Right lung (tissue), 10 donors: ENCODE data around the gene TAF1D. TPM values are rescaled to one million over a fixed set of nuclear protein-coding genes. Genes with fewer than 3 reads are reported as not detected.
"Not testable (repeated sequence)": the region's sequence is repeated elsewhere in the genome, so short reads cannot be mapped to it uniquely, and the experiment has no call there.

Experiments
- DNase-seq, 2 donors: peaks; one replicate each; pipeline ENCODE4 v3.0.0-alpha.2; 2013
- long read RNA-seq, 8 donors: transcript quantifications; one replicate each; lab custom pipeline, GENCODE V29; 2026
- polyA plus RNA-seq, 5 donors: library from polyadenylated mRNA; unstranded; fragments of 120-200 nt; gene quantifications; one replicate each; pipeline versions ENCODE4 v1.2.1 to v1.2.3, GENCODE V29; 2013; ENCODE audit warnings: inconsistent platforms in 1 of 5, low replicate concordance in 1 of 5; ENCODE audit not compliant: insufficient read length in 5 of 5, insufficient read depth in 1 of 5

TAF1D gene, protein sequence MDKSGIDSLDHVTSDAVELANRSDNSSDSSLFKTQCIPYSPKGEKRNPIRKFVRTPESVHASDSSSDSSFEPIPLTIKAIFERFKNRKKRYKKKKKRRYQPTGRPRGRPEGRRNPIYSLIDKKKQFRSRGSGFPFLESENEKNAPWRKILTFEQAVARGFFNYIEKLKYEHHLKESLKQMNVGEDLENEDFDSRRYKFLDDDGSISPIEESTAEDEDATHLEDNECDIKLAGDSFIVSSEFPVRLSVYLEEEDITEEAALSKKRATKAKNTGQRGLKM
- polyA plus RNA-seq: 100 to 1,000 TPM; 131 to 243 (median 184) TPM
- long read RNA-seq, donor 1, transcript TAF1D-203 (6 exons, 2,082 nt): major isoform, 12 of 162 reads
- long read RNA-seq, donor 1, partial matches to known transcripts: 130 of 162 reads
- long read RNA-seq, donor 1, other reads (novel, unspliced or antisense): 13 of 162 reads
- long read RNA-seq, donor 2, partial matches to known transcripts: 22 of 33 reads
- long read RNA-seq, donor 2, other reads (novel, unspliced or antisense): 6 of 33 reads
- long read RNA-seq, donor 3, transcript TAF1D-203 (6 exons, 2,082 nt): major isoform, 5 of 106 reads
- long read RNA-seq, donor 3, partial matches to known transcripts: 80 of 106 reads
- long read RNA-seq, donor 3, other reads (novel, unspliced or antisense): 17 of 106 reads
- long read RNA-seq, donor 4, partial matches to known transcripts: 37 of 46 reads
- long read RNA-seq, donor 4, other reads (novel, unspliced or antisense): 0 of 46 reads
- long read RNA-seq, donor 5, transcript TAF1D-203 (6 exons, 2,082 nt): major isoform, 8 of 163 reads
- long read RNA-seq, donor 5, partial matches to known transcripts: 133 of 163 reads
- long read RNA-seq, donor 5, other reads (novel, unspliced or antisense): 14 of 163 reads
- long read RNA-seq, donor 6, transcript TAF1D-203 (6 exons, 2,082 nt): minor isoform, 6 of 89 reads
- long read RNA-seq, donor 6, transcript TAF1D-219 (5 exons, 656 nt): major isoform, 7 of 89 reads
- long read RNA-seq, donor 6, partial matches to known transcripts: 70 of 89 reads
- long read RNA-seq, donor 6, other reads (novel, unspliced or antisense): 5 of 89 reads
- long read RNA-seq, donor 7, transcript TAF1D-219 (5 exons, 656 nt): minor isoform, 5 of 56 reads
- long read RNA-seq, donor 7, transcript TAF1D-203 (6 exons, 2,082 nt): major isoform, 7 of 56 reads
- long read RNA-seq, donor 7, partial matches to known transcripts: 27 of 56 reads
- long read RNA-seq, donor 7, other reads (novel, unspliced or antisense): 17 of 56 reads
- long read RNA-seq, donor 8, partial matches to known transcripts: 54 of 58 reads
- long read RNA-seq, donor 8, other reads (novel, unspliced or antisense): 0 of 58 reads

DNA sequence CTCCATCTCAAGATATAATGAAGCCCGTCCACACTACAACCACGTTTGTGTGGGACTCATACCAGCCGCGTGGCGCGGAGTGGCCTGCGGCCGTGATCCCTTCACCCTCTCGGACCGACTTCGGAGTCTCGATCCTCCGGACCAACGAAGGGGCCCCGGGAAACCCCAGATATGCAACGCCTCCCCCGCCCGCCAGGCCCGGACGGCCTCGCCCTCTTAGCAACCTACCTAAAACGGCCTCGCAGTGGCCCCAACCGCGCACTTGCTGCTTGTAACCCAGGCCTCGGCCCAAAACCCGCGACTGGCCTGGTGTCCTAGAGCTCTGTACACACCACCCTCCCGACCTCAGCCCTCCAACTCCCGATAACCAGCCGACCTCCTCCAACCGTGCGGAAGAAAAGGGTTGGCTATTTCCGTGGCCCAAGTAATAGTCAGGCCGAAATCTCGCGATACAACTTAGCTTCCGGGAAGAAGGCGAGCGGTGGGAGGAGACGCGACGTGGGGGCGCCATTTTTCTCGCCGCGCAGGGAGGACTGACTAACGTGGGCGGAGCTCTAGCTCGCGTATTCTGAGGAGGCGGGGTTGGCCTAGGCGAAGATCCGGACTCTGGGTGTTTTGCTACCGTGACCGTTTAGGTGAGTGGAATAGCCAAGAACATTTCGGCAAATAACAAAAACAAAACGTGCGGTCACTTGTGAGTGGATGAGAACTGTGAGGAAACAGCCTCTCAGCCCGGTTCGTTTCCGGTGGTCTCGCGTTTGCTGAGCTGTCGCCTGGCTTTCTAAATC lies at the start of gene TAF1D, which contains the start of gene C11orf54:
TAF1D (minus strand) TSS at position 402 of the 788 bp plus-strand sequence. CDS start 2,191 bp downstream, outside the sequence.
C11orf54 (plus strand) TSS at position 579 of the 788 bp plus-strand sequence. CDS start 5,722 bp downstream, outside the sequence.
- DNase-seq: peak; percentile 97 to 98

DNA sequence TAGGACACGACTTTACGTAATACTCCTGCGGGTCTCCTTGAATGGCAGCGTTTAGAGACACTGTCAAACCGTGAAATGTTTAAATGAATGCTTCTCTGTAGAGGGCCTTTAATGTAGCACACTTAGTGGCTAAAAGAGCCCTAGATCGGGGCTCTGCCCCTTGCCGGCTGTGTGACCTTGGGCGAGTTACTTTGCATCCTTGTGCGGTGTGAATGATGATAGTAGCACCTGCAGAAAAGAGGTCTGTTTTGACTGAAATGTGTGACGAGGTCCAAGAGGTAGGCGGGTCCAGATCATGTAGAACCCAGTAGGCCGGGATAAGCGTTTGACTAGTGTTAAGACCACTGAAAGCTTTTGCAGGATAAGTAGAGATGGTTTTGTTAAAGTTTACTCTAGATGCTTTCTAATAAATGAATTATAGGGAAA lies 43.7 kb upstream of the TAF1D start:
- peak in 1 of 2 donors; percentile 10 for DNase-seq

DNA sequence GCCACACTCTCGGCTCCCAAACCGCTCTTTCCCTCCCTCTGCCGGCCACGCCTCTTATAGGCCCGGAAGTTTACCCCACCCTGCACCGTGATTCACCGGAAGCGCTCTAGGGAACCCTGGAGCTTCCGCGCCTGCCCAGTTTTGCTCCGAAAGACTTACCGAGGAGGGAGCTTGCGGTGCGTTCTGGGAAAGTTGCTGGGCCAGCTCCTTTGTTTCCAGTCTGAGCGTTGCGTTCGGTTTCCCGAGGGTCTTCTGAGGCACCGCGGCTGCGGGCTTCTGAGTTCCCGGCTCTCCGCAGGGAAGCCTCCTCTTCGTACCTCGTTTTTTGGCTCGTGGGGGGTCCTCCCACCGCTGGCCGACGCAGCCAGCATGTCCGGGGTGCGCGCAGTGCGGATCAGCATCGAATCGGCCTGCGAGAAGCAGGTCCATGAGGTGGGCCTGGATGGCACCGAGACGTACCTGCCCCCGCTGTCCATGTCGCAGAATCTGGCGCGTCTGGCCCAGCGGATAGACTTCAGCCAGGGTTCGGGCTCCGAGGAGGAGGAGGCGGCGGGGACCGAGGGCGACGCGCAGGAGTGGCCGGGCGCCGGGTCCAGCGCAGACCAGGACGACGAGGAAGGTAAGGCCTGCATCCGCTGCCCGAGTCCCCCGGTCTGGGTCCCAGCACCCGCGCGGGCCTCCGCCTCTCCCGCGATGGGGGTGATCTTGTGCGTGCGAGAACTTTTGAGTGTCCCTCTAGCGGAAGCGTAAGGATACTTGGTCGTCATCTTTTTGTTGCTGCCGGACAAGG lies 43.0 kb upstream of the TAF1D start, which contains the start of gene MED17:
MED17 (plus strand) TSS at position 138 of the 790 bp plus-strand sequence; CDS start at position 370, 232 bp downstream.
- peak; percentile 89 to 92 for DNase-seq

GRCh38 chr11:93783765-93784144 lies 42.5 kb upstream of the TAF1D start:
- DNase-seq: no peak

DNA sequence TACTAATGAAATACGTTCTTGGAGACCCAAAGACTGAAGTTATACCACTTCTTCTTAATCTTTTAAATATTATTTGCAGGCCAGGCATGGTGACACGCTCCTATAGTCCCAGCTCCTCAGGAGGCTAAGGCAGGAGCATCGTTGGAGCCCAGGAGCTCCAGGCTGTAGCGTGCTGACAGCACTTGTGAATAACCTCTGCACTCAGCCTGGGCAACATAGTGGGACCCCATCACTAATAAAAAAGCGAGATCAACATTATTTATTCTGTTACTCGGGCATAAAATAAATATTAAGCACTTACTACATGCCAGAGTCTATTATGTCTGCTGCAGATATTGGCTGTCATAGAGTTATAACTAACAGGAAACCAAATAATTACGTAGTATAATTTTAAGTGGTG lies 42.1 kb upstream of the TAF1D start:
- no peak for DNase-seq

DNA sequence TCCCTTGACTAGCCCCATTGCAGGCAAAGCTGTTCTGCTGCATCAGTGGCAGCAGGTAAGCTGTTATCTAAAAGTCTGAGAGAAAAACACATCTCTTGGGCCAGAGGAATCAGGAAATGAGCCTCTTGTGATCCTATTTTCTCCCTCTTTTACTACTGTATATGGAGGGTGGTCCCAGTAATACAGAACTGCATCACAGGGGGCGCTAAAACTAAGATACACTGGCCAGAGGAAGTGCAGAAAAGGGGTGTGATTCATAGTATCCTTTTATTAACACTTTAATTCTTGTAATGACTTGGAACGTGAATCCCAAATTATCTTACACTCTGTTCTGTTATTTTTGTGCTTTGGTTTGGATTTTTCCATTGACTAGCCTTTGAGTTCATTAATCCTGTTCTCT lies 34.0 kb upstream of the TAF1D start:
- DNase-seq: no peak

GRCh38 chr11:93774560-93774959 lies 33.3 kb upstream of the TAF1D start:
- DNase-seq: not testable (repeated sequence)

DNA sequence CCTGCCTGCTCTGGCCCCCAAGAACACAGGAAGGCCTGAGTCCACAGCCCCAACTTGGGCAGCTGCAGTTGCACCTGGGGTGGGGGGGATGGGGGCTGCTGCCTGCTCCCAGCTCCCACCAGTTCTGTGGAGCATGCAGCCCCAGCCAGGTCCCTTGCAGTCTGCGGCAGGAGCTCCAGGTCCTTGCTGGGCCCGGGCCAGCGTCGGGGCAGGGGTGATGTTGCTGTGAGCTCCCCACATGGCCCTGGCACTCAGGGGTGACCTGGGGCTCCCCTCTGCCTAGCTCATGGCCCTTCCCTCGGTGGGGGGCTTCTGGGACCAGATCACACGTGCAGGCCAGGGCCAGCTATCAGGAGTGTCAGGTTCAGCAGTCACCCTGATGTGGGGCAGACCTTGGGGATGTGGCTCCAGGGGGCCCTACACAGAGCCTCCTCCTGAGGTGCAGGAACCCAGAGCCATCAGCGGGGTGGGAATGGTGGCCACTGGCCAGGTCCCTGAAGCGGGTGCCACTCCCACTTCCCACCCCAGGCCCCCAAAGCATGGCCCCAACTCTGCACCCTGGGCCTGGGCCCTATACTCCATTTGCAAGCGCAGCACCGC lies 32.4 kb upstream of the TAF1D start:
- DNase-seq: no peak

DNA sequence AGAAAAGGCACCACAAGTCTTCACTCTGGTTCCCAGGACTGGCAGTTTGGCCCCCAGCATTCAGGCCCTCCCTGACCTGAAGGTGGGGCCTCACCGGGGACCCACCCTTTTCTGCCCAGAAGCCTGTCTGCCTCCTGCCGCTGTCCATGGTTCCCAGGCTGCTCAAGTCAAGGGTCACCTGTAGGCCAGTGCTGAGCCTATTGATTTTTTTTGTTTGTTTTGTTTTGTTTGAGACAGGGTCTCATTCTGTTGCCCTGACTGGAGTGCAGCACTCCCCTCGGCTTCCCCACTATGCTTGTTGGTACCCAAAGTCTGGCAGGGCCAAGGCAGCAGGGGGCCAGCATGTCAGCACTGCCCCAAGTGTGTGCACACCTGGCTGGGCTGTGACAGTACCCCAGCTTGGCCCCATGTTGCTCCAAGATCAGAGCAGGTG lies 31.8 kb upstream of the TAF1D start:
- no peak for DNase-seq

DNA sequence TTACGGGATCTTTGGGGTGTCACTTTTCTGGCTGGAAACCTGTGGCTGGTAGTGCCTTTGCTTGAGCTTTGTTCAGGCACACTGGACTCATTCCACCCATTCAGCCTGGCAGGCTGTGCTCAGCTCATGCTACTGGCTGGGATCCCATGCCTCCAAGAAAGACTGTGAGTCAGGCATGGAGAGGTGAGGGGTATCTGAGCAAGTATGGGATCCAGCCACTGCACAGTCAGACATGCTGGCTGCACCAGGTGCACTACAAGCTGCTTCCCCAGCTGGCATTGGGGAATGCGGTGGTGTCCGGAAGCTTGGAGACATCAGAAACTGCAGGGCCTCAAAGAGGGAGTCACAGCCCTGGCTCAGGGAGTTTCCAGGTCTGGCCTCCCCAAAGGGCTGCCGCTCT lies 30.8 kb upstream of the TAF1D start:
- no peak for DNase-seq

DNA sequence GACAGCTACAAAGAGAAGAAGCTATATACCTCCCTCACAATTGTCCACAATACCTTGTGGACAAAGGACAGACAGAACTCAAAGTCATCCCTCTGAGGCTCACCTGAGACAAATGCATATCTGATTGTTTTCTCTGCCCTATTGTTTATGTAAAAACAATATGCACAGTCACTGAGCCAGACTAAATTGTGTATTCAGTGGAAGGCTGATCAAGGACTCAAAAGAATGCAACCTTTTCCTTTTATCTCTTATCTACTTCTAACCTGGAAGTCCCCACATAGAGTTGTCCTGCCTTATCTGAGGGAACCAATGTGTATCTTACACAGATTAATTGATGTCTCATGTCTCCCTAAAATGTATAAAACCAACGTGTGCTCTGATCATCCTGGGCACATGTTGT lies 28.9 kb upstream of the TAF1D start:
- no peak for DNase-seq

- no peak for DNase-seq
Observed at GRCh38 chr11:93767018-93767417, 25.7 kb upstream of the TAF1D start.

DNA sequence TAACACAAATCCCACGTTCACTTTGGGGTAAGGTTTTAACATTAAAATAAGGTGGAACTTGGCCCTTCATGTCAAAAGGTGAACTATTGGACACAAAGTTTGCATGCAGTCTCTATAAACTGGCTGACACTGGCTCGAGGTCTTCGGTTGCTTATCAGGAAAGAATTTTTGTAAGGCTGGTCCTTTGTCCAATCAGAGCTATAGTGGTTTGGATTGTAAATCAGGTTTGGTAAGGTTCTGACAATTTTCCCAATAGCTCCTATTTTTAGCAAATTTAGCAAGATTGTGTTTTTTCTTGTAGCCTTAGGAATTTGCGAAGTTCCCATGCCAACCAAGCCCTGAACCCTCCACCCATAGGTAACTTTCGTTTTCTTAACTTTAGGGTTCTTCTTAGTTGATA lies 25.2 kb upstream of the TAF1D start:
- peak; percentile 16 to 19 for DNase-seq

DNA sequence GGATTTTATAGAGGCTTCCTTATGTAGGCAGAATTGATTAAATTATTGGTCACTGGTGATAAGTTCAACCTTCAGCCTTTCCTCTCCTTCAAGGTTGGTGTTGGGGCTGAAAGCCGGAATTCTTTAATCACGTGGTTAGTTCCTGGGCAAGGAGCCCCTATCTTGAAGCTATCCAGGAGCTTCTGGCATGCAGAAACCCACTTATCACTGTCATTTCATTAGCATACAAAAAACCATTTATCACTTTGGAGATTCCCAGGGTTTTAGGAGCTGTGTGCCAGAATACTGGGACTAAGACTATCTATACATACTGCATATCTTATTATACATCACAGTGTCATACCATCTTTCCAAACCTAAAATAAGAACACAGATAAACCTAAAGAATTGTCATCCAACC lies 24.3 kb upstream of the TAF1D start:
- DNase-seq: no peak

DNA sequence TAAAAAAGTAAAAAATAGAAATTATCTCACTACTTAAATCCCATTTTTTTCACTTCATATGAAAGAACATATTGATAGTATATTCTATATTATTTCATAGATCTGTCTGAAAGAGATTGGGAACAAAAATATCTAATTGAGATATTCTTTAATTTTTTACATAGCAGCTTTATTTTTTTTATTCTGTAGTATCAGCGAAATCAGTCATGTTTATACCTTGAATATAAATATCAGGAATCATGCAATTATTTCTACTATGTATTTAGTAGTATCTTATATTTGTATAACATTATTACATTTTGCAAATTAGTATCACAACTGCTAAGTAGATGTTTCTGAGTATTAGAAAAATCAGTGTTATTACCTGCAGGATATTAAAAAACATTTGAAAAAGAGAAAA lies 20.6 kb upstream of the TAF1D start:
- DNase-seq: no peak

GRCh38 chr11:93759123-93759522 lies 17.8 kb upstream of the TAF1D start:
- not testable (repeated sequence) for DNase-seq

GRCh38 chr11:93757924-93758865 lies 16.9 kb upstream of the TAF1D start:
- DNase-seq: no peak

GRCh38 chr11:93757301-93757700 lies 16.0 kb upstream of the TAF1D start:
- DNase-seq: no peak
